Choroid plexus epithelial cell (primary cell): ENCODE data around the gene GDF2.

ENCODE experiments used
- DNase-seq: peaks from one replicate; pipeline ENCODE4 v3.0.0-alpha.2; 2010; ENCODE audit warnings: low read depth
- H3K4me3 ChIP-seq: 2 replicates; pipeline ENCODE4 v1.5.1; 2011; ENCODE audit warnings: low read depth, mild to moderate bottlenecking, control low read depth, low read length, moderate library complexity
- TF ChIP-seq, protein P1 (sequence below): conservative IDR thresholded peaks from 2 replicates; pipeline ENCODE4 v1.5.1; 2011; ENCODE audit warnings: low read depth, mild to moderate bottlenecking, control low read depth, inconsistent platforms, low read length, moderate library complexity

The GDF2 gene

DNA sequence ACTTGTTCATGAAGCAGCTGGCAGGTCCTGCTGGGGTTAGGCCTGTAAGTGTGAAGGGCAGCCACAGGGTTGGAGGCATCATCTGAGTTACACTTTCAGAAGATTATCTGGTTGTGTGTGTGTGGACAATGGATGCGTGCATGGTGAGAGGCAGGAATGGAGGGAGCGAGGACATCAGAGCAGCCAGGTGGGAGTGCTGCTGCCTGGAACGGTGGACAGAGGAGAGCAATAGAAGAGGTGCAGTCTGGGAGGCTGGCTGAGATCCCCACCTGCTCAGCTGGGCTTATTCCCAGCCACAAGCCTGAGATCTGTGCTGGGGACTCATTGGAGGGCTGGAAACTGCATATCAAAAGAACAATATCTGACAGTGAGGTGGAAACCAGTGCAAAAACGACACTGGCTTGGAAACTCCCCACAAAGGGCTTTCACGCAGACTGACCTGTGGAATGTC, 44.0 kb downstream of the GDF2 start:
- TF ChIP-seq, protein P1, sequence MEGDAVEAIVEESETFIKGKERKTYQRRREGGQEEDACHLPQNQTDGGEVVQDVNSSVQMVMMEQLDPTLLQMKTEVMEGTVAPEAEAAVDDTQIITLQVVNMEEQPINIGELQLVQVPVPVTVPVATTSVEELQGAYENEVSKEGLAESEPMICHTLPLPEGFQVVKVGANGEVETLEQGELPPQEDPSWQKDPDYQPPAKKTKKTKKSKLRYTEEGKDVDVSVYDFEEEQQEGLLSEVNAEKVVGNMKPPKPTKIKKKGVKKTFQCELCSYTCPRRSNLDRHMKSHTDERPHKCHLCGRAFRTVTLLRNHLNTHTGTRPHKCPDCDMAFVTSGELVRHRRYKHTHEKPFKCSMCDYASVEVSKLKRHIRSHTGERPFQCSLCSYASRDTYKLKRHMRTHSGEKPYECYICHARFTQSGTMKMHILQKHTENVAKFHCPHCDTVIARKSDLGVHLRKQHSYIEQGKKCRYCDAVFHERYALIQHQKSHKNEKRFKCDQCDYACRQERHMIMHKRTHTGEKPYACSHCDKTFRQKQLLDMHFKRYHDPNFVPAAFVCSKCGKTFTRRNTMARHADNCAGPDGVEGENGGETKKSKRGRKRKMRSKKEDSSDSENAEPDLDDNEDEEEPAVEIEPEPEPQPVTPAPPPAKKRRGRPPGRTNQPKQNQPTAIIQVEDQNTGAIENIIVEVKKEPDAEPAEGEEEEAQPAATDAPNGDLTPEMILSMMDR = no peak
- no peak overlapping the region for H3K4me3 ChIP-seq
- DNase-seq = no peak

GRCh38 chr10:47366731-47367460, 44.6 kb downstream of the GDF2 start:
- TF ChIP-seq, protein P1 = no peak
- H3K4me3 ChIP-seq = no peak overlapping the region
- no peak for DNase-seq

DNA sequence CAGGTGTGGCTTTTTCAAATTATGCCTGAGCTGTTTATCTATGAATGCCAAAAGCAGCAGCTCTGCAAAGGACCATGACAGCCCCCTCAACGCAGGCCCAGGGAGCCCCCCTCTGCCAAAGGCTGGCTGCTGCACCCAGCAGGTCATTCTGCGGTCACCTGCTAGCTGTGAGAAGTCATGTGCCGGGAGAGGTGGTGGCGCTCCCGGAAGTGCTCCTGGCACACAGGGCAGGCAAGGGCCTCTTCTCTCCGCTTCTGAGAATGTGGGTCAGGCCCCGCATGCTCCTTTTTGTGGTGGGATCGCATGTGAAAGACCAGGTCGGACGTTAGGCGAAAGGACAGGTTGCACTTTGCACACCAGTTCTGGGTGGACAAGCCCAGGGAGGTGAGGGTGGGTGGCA, 45.4 kb downstream of the GDF2 start:
- H3K4me3 ChIP-seq = no peak overlapping the region
- no peak for DNase-seq
- TF ChIP-seq, protein P1 = no peak

DNA sequence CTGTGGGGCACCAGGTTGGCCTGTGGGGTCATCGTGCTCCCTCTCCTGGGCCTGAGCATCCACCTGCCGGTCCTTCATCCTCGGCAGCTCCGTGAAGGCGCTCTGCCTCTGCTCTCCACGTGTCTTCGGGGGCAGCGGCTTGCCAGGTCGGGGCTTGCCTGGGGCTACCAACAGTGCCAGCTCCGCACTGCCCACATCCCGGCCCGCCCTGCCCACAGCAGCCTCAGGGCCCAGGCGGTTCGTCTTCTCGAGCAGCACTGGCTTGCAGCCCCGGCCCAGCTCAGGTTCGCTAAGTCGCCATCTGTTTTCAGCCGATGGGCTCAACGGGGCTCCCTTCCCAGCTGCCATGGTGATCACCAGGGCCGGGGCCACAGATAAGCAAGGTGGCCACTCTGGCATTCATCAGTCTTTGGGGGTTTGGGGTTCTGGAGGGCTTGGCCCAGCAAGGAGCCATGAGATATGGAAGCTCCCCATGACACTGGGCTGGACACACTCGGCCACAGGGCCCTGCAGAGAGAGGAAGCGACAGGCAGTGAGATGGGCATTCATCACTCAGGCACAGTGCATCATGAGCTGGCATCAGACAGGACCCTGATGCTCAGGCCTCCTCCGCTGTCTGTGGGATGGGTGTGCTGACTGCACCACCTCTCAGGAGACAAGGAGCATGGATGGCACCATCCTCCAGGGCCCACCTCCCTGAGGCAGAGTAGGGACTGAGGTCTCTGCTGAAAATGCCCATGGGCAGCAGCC, 46.4 kb downstream of the GDF2 start:
- TF ChIP-seq, protein P1 = no peak
- no peak for DNase-seq
- no peak overlapping the region for H3K4me3 ChIP-seq

GRCh38 chr10:47369251-47369894, 47.1 kb downstream of the GDF2 start:
- DNase-seq = no peak
- H3K4me3 ChIP-seq = no peak overlapping the region
- TF ChIP-seq, protein P1 = no peak

DNA sequence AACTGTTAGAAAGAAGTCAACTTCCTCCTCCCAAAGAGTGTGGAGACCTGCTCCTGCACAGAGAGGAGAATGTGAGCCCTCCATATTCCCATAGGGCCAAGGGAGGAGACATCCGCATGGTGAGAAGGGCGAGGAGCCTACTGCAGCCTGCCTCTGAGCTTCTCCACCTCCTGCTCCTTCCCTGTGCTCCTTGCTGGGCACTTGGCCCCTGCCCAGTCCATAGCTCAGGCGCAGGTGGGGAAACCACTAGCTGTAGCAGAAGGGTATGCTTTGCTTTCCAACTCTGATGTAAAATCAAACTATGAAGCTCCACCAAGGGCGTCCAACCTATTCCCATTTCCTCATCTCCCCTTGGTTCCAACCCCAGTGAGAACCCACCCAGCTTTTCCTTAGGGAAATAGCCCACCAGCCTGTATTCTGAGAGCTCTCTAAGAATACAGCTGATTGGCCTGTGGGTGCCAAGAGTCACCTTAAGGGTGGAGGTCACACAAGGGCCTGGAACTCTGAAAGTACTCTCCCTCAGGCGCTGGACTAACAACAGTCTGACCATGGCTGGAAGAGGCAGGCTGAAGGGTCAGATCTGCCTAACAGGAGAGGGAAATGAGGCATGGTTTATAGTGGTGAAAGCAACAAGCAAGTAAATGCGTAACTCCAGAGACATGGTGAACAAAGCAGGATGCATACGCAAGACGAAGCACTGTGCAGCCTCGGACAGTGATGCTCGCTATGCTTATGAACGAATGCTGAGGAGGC, 47.9 kb downstream of the GDF2 start:
- TF ChIP-seq, protein P1 = no peak
- no peak overlapping the region for H3K4me3 ChIP-seq
- no peak for DNase-seq
